NOMO-1 treated with dmso at 0.1 percent for 144 hours (cell line): ENCODE measurements around the gene SLC39A10.

Experiments used
- DNase-seq: peaks from one replicate; lab custom pipeline; 2025; ENCODE audit not compliant: unreplicated experiment; lab: John Stamatoyannopoulos, UW

The SLC39A10 gene

GRCh38 chr2:195722075-195722474, 65.0 kb downstream of the SLC39A10 start:
- no peak for DNase-seq

- DNase-seq = no peak
Measured at GRCh38 chr2:195727106-195727505, 70.1 kb downstream of the SLC39A10 start.

GRCh38 chr2:195730912-195731311, 73.9 kb downstream of the SLC39A10 start:
- DNase-seq = no peak

- no peak for DNase-seq
Measured at GRCh38 chr2:195732574-195732973, 75.5 kb downstream of the SLC39A10 start.

GRCh38 chr2:195733831-195734230, 76.8 kb downstream of the SLC39A10 start:
- DNase-seq = no peak

- DNase-seq = no peak
Measured at GRCh38 chr2:195734395-195734794, 77.4 kb downstream of the SLC39A10 start.

- no peak for DNase-seq
Measured at GRCh38 chr2:195734931-195735330, 77.9 kb downstream of the SLC39A10 start.

- no peak for DNase-seq
Measured at GRCh38 chr2:195735347-195735746, 78.3 kb downstream of the SLC39A10 start.

- DNase-seq = no peak
Measured at GRCh38 chr2:195737511-195738325, 80.7 kb downstream of the SLC39A10 start.

GRCh38 chr2:195741191-195741590, 84.2 kb downstream of the SLC39A10 start:
- no peak for DNase-seq

GRCh38 chr2:195756218-195756942, 99.4 kb downstream of the SLC39A10 start:
- no peak for DNase-seq

- no peak for DNase-seq
Measured at GRCh38 chr2:195758846-195759245, 101.8 kb downstream of the SLC39A10 start.

GRCh38 chr2:195759877-195760276, 102.9 kb downstream of the SLC39A10 start:
- DNase-seq = no peak

- no peak for DNase-seq
Measured at GRCh38 chr2:195763866-195764265, 106.8 kb downstream of the SLC39A10 start.

- DNase-seq = no peak
Measured at GRCh38 chr2:195766691-195767090, 109.7 kb downstream of the SLC39A10 start.

- no peak for DNase-seq
Measured at GRCh38 chr2:195768431-195768830, 111.4 kb downstream of the SLC39A10 start.

GRCh38 chr2:195769975-195770374, 112.9 kb downstream of the SLC39A10 start:
- no peak for DNase-seq

GRCh38 chr2:195779491-195779890, 122.5 kb downstream of the SLC39A10 start:
- DNase-seq = no peak

- no peak for DNase-seq
Measured at GRCh38 chr2:195782156-195782555, 125.1 kb downstream of the SLC39A10 start.
